NCI-H510A (cell line): ENCODE data around the gene OR5A1.
"Not testable (repeated sequence)": the region's sequence is repeated elsewhere in the genome, so short reads cannot be mapped to it uniquely, and the experiment has no call there.

ENCODE experiments used
- DNase-seq: peaks from one replicate; lab custom pipeline; 2025; lab: John Stamatoyannopoulos, UW

OR5A1 gene

DNA sequence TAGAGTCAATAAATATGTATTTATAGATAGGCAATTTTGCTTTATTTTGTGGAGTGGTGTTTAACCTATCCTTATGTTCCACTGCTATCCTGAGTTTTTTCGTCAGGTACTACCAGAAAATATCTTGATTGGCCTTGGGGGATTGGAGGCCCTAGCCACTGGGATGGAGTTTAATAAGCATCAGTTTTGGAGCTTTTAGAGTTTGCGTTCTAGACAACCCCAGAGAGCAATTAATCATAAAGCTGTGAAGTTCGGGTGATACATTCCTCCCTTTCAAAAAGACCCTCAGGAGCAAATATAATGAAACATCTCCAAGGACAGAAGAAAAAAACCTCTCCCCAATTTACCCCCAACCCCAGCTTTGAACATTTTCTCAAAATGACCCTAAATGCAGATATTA, at the start of gene OR5A1:
OR5A1 (plus strand) TSS at position 301 of the 400 bp plus-strand sequence. CDS start 6,700 bp downstream, outside the sequence.
- no peak for DNase-seq

- no peak for DNase-seq
Observed at GRCh38 chr11:59394186-59394585, 42.1 kb upstream of the OR5A1 start.

- DNase-seq, result no peak
Observed at GRCh38 chr11:59400461-59401261, 35.6 kb upstream of the OR5A1 start.

DNA sequence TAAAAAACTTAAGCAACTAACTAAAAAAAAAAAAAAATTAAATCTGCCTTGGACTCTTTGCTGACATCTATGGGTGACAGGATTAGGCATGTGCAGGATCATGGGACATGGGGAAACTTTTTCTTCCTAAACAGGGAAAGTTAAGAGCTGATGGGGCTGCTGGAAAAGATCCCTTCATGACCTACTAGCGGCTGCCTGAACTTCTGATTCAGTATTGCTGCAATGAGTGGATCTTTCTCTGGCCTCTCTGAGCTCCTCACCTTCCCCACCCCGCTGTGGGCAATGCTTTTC, 35.1 kb upstream of the OR5A1 start:
- DNase-seq, result no peak

DNA sequence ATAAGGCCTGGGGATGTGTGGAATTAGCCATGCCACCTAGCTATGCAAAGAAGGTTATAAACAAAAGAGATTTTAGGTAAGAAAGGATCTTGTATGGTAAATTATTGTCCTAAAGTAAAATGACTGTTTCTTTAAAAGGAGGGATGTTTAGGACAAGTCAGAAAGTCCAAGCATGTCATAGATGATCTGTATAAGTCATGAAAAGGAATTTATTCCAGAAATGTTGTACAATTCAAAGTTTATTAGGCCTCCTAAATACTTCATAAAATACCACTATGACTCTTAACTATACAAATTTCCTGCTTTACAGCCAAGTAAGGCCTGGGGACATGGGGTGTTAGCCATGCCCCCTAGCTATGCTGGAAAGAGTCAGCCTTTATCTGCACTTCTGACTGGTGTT, 32.7 kb upstream of the OR5A1 start:
- DNase-seq, result no peak

DNA sequence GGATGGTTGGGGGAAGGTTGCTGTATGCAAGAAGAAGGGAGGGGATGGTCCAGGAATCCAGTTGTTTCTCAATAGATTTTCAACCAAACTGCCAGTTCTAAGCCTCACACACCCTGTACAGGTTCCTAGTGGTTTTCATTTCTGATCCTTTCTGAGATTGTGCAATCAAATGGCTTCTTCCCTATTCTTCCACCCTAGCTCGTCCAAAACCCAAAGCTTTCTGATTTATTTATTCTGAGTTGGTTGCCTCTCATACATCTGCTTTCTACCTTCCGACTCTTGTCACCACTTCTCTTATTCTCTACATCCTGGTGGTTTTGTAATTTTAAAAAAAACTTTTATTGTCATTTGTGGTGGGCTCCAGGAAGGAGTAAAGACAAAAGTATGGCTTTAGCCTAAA, 22.6 kb upstream of the OR5A1 start:
- no peak for DNase-seq

- DNase-seq, result no peak
Observed at GRCh38 chr11:59415111-59415510, 21.2 kb upstream of the OR5A1 start.

GRCh38 chr11:59416613-59417012, 19.7 kb upstream of the OR5A1 start:
- no peak for DNase-seq

DNA sequence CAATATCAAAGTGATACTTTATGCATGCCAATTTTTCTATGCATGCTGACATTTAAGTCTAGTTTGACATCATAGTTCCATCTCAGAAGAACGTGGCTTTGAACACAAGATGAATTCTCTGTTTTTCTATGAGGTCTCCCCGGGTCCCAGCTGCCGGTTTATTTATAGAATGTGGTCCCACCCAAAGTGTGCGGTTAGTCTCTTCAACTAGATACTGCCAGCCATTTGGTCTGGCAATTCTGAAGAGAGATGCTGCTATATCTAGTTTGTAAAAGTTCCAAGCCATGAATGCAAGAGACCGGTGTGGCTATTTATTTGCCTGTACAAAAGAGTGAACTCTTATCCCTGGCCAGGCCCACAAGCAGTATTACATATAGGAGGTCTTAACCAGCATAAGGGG, 19.2 kb upstream of the OR5A1 start:
- DNase-seq, result no peak

DNA sequence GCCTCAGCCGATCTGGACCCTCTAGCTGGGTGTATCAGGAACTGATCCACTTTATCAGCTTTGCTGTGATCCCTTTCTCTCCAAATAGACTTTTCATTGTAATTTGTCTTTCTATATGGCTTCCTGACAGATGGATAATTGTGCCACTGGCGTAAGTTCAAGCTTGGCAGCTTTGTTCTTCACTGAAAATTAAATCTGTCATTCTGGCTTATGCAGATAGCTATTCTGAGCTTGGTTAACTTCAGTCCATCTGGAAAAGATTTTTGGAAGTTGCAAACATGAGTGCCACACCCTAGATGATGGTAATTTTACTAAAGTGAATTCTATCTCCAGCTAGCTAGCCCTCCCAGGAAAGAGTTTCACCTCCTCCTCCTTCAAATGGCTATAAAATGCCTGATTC, 18.1 kb upstream of the OR5A1 start:
- no peak for DNase-seq

DNA sequence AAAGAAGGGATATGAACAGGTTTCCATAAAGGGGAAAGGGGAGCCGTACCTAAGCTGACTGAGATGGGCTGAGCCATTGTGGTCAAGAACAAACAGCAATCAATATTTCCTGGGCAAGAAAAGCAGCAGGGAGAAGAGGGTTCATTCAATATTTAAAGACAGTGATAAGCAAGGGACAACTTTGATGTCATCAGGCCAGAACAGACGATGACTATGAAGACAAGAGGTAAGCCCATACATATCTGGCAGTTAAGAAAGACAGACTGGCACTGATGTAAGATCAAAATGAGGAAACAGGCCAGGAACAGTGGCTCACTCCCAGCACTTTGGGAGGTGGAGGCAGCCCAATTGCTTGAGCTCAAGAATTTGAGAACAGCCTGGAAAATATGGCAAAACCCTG, 12.4 kb upstream of the OR5A1 start:
- DNase-seq, result no peak

DNA sequence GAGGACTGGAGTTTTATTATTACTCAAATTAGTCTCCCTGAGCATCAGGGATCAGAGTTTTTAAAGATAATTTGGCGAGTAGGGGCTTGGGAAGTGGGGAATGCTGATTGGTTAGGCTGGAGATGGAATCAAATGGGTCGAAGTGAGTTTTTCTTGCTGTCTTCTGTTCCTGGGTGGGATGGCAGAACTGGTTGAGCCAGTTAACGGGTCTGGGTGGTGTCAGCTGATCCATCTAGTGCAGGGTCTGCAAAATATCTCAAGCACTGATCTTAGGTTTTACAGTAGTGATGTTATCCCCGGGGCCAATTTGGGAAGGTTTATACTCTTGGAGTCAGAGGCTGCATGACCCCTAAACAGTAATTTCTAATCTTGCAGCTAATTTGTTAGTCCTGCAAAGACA, 11.1 kb upstream of the OR5A1 start:
- DNase-seq, result no peak

- DNase-seq, result no peak
Observed at GRCh38 chr11:59426361-59427067, 9.8 kb upstream of the OR5A1 start, which contains the start of gene OR5A2. OR5A2 (minus strand) TSS chr11:59426413; CDS start chr11:59422953, 3,460 bp downstream.

DNA sequence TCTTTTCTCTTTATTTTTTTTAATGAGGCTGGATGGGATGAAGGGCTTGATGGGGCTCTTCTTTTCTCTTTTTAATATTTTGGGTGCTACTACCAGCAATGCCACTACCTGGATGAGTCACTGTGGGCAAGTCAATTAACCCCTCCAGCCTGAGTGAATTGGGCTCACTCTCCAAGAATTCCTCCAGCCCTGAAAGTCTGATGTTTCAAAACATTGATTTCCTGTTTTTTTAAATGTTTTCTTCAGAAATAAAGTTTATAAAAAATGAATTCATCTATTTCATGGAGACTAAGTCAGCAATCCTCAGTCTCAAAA, 9.2 kb upstream of the OR5A1 start:
- DNase-seq, result no peak

DNA sequence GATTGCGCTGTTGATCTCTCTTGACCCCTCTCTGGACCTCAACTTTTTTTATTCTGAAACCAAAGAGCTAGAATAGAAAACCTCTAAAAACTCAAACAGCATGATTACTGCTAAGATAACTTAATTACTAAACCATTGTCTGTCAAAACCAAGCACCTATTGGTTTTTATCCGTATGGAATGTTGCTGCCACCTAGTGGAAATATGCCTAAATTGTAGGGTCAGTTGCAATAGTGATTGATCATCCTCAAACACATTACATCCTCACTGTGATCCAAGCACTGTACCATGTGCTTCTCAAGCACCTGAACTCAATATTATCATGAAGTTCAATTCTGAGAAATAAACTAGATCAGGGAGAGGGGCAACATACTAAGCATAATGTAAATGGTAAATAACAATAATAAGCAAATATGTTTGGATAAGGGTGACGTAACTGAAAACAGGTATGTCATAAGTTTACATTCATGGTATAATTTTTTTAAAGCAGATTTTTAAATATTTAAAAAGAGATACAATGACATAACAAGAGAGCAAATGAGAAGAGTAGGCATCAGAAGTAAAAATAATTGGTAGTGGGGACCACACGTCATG, 6.2 kb upstream of the OR5A1 start:
- DNase-seq, result peak; percentile 0

GRCh38 chr11:59437770-59438169, 1.5 kb downstream of the OR5A1 start:
- DNase-seq, result no peak

GRCh38 chr11:59445624-59446023, 9.4 kb downstream of the OR5A1 start:
- DNase-seq, result not testable (repeated sequence)

DNA sequence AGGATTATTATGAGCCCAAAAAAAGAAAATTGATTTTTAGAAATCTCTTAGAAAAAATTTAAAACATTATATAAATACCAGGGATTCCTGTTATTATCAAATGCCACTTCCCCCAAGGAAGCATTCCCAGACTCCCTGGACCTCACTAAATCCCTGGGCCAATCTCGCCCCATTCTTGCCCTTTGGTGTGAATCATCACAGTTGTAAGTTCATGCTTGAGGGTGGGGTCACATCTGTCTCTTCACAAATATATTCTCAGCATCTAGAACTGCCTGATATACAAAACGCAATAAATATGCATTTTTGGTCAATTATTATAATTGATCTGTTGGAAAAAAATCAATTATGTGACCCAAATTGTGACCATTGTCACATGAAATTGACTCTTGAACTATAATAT, 12.2 kb downstream of the OR5A1 start:
- DNase-seq, result no peak

- no peak for DNase-seq
Observed at GRCh38 chr11:59456661-59457060, 20.4 kb downstream of the OR5A1 start, which contains the start of gene OR4D6. OR4D6 (plus strand) TSS chr11:59456961; CDS start chr11:59456961, 0 bp downstream.

DNA sequence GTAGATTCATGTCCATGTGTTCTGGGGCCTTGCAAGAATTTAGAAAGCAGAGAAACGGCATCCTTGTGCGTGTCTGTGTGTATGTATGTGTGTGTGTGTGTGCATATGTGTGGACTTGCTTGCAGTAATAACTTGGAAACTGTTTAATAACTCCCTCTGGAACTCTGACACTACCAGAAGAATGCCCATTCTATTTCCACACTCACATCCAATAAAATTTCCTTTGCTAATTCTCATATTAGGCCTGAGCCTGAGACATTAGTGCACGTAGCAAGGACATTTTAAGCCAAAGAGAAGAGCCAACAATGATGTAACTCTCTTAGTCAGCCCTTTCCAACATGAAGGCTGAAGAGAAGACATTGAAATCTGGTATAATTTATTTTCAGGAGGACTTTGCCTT, 23.6 kb downstream of the OR5A1 start:
- DNase-seq, result no peak

- DNase-seq, result no peak
Observed at GRCh38 chr11:59463190-59463641, 26.9 kb downstream of the OR5A1 start.

DNA sequence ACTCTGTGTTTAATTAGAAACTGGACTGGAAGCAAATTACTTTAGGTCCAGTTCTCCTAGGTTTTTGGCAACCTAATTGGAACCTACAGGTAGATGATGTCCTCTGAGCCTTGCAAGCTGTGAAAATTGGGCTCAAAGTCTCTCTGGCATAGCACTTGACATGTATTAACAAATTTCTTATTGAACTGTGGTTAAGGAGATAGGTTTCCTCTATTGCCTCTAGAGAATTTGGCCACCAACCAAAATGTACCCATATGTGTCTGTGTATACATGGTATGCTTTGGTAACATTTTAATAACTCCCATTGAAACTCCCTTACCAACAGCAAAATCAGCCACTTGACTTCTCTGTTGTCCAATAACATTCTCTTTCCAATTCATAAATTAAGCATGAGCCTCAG, 36.7 kb downstream of the OR5A1 start, which contains the start of gene OR4D10:
OR4D10 (plus strand) TSS at position 301 of the 400 bp plus-strand sequence. CDS start 4,115 bp downstream, outside the sequence.
- no peak for DNase-seq

- DNase-seq, result no peak
Observed at GRCh38 chr11:59475176-59475575, 38.9 kb downstream of the OR5A1 start.
